GM10266 (cell line): ENCODE measurements around the gene SERINC3.

Source experiments
- DNase-seq: peaks from one replicate; pipeline ENCODE4 v3.0.0; 2012; ENCODE audit errors: extremely low spot score
- CTCF ChIP-seq: IDR thresholded peaks from 2 replicates; pipeline ENCODE4 v1.5.1; 2012; ENCODE audit warnings: mild to moderate bottlenecking, low read depth; ENCODE audit not compliant: control insufficient read depth, insufficient read depth; ENCODE audit errors: missing control alignments

The SERINC3 gene

GRCh38 chr20:44522841-44523240 lies 971 bp upstream of the SERINC3 start:
- TF ChIP-seq CTCF, result no peak
- DNase-seq, result no peak

- TF ChIP-seq CTCF, result no peak
- no peak for DNase-seq
Observed at GRCh38 chr20:44520881-44521280, 989 bp downstream of the SERINC3 start.

- DNase-seq, result no peak
- TF ChIP-seq CTCF, result no peak
Observed at GRCh38 chr20:44518248-44518647, 3.6 kb downstream of the SERINC3 start.

GRCh38 chr20:44517454-44517853 lies 4.4 kb downstream of the SERINC3 start:
- DNase-seq, result no peak
- no peak for TF ChIP-seq CTCF

- no peak for DNase-seq
Observed at GRCh38 chr20:44516491-44516890, 5.4 kb downstream of the SERINC3 start.

GRCh38 chr20:44513871-44514270 lies 8.0 kb downstream of the SERINC3 start:
- DNase-seq, result no peak
- TF ChIP-seq CTCF, result no peak

More at GRCh38 chr20:44516491-44516890, 5.4 kb downstream of the SERINC3 start:
- no peak for TF ChIP-seq CTCF

GRCh38 chr20:44509762-44510161 lies 12.1 kb downstream of the SERINC3 start:
- DNase-seq, result no peak
- TF ChIP-seq CTCF, result no peak
